GM18858 (cell line): ENCODE results near the gene GPX8.
A peak's percentile ranks its signal among the peaks of the same experiment; 100 is the strongest.

Experiments
- ATAC-seq: cut with Tn5 transposase; IDR thresholded peaks from one replicate; pipeline ENCODE4 v1.9.1; 2021; ENCODE audit not compliant: unreplicated experiment

The GPX8 gene

GRCh38 chr5:55172051-55172899, 12.3 kb downstream of the GPX8 start:
- ATAC-seq, result peak; percentile 54

- peak; percentile 70 for ATAC-seq
These were observed 13.1 kb downstream of the GPX8 start, which contains the start of gene CDC20B for GRCh38 chr5:55172937-55173686. Gene CDC20B, minus strand, starts transcription at chr5:55173177. Its CDS starts 177 bp downstream, at chr5:55173000.

- peak; percentile 7 for ATAC-seq
These were observed 13.8 kb downstream of the GPX8 start for GRCh38 chr5:55173687-55174230.

- no peak for ATAC-seq
These were observed 15.8 kb downstream of the GPX8 start for GRCh38 chr5:55175781-55176175.

- ATAC-seq, result no peak
These were observed 16.3 kb downstream of the GPX8 start for GRCh38 chr5:55176176-55176818.

GRCh38 chr5:55177078-55177477, 17.1 kb downstream of the GPX8 start:
- no peak for ATAC-seq

- no peak for ATAC-seq
These were observed 20.0 kb downstream of the GPX8 start for GRCh38 chr5:55180016-55180415.

- no peak for ATAC-seq
These were observed 27.4 kb downstream of the GPX8 start for GRCh38 chr5:55187370-55187769.

GRCh38 chr5:55188656-55189540, 28.9 kb downstream of the GPX8 start:
- ATAC-seq, result no peak

- no peak for ATAC-seq
These were observed 31.2 kb downstream of the GPX8 start for GRCh38 chr5:55191165-55191564.

GRCh38 chr5:55205001-55205400, 45.0 kb downstream of the GPX8 start:
- ATAC-seq, result no peak

- ATAC-seq, result no peak
These were observed 51.4 kb downstream of the GPX8 start for GRCh38 chr5:55211184-55211874.
